Measurements from ENCODE around the gene RPL13.

Gene RPL13

DNA sequence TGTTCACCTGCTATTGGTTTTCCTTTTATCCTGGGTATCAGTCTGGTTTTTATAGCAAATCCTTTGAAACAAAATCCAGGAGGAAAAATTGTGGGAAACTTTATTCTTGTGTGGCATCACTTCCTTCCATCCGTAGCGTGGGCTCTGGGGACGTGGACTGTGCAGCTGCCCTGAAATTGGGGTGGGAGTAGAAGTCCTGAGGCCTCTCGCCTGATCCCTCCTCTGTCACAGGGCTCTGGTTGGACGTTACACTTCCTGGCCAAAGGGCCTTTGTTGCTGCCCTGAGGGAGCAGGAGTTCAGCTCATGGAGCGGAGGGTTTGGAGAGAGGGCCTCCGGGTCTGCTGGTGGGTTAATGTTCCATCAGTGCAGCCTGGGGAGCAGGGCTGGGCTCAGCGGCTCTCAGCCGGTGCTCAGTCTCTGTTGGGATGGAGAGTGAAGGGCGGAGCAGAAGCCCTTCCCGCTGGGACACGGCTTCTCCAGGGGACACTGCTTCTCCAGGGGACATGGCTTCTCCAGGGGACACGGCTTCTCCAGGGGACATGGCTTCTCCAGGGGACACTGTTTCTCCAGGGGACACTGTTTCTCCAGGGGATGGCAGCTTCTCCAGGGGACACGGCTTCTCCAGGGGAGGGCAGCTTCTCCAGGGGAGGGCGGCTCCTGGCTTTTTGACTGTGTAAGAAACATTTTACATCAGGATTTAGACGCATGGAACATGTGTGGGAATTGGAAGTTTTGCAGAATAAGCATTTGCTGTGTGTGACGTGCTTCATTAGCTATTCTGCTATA is 15.2 kb upstream of the RPL13 start:
- DNase-seq = no peak

GRCh38 chr16:89545831-89546574 is 14.5 kb upstream of the RPL13 start:
- DNase-seq = no peak

DNA sequence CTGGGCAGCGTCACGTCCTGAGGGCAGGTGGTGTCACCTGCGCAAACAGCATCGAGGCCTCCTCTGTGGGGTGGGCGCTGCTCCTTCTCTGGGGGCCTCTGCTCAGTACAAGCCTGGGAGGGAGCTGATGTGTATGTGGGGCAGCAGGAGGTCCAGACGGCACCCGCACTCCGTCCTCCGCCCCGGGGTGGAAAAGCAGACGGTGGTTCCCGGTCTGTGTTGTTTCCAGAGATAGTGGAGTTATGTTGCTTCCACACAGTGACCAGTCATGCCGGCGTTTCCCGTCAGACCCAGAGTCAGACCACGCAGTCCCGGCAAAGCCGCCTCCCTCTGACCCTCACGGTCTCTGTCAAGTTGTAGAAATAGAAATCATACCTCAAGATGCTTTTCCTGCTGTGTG is 13.7 kb upstream of the RPL13 start:
- no peak for DNase-seq

- DNase-seq = no peak
Measured at GRCh38 chr16:89547291-89547690, 13.2 kb upstream of the RPL13 start.

DNA sequence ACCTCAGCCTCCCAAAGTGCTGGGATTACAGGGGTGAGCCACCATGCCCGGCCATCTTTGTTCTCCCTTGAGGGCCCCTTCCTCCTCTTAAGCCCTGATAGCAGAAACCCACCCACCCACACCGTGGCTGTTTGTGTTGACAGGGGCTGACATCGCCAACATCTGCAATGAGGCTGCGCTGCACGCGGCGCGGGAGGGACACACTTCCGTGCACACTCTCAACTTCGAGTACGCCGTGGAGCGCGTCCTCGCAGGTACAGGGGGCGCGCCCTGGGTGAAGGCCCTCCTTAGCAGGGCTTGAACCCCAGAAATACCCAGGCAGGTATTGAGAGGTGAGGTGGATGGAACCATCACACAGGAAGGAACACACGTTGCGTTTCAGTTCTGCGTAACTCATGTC is 12.6 kb upstream of the RPL13 start:
- no peak for DNase-seq

- DNase-seq = peak in 1 of 5 experiments; percentile 22
Measured at GRCh38 chr16:89548344-89549006, 12.0 kb upstream of the RPL13 start.

- peak in 1 of 5 experiments; percentile 59 for DNase-seq
Measured at GRCh38 chr16:89549007-89549700, 11.3 kb upstream of the RPL13 start.

DNA sequence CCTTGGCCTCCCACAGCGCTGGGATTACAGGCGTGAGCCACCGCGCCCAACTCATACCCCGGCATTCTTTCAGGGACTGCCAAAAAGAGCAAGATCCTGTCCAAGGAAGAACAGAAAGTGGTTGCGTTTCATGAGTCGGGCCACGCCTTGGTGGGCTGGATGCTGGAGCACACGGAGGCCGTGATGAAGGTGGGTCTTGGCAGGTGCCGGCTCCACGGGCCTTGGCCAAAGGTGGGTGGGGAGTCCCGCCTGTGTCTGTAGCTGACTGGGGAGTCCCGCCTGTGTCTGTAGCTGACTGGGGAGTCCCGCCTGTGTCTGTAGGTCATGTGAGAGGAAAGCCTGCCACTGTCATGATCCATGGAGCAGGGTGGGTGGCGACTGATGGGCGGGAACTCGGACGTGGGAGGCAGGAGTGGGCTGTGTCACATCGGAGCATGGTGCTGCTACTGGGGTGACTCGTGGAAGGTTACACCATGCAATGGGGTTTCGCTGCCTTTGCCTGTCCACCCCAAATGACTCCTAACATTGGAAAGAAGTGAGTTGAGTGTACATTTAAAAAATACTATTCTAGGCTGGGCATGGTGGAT is 10.0 kb upstream of the RPL13 start:
- no peak for DNase-seq

- DNase-seq = no peak
Measured at GRCh38 chr16:89552329-89552728, 8.2 kb upstream of the RPL13 start.

DNA sequence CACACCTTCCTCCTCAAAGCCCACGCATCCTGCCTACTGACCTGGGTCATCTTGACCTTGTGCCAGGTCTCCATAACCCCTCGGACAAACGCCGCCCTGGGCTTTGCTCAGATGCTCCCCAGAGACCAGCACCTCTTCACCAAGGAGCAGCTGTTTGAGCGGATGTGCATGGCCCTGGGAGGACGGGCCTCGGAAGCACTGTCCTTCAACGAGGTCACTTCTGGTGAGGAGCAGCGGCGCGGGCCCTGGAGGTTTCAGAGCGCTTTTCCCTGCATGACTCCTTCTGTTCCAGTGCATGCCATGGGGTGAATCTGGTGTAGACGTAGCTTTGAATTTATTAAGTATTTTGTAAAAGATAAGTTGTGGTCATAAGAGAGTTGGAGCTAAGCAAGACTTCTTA is 7.6 kb upstream of the RPL13 start:
- DNase-seq = no peak

DNA sequence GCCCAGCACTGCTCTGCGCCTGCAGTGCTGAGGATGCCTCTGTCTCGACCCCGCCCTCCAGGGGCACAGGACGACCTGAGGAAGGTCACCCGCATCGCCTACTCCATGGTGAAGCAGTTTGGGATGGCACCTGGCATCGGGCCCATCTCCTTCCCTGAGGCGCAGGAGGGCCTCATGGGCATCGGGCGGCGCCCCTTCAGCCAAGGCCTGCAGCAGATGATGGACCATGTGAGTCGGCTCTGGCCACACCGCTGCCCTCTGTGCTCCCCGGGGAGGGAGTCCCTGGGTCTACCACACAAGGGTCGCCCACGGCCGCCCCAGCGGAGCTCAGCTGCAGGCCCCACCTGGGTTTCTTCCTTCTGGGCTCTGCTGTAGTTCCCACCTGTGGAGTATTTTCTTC is 6.7 kb upstream of the RPL13 start:
- DNase-seq = no peak

- no peak for DNase-seq
Measured at GRCh38 chr16:89554343-89554742, 6.1 kb upstream of the RPL13 start.

DNA sequence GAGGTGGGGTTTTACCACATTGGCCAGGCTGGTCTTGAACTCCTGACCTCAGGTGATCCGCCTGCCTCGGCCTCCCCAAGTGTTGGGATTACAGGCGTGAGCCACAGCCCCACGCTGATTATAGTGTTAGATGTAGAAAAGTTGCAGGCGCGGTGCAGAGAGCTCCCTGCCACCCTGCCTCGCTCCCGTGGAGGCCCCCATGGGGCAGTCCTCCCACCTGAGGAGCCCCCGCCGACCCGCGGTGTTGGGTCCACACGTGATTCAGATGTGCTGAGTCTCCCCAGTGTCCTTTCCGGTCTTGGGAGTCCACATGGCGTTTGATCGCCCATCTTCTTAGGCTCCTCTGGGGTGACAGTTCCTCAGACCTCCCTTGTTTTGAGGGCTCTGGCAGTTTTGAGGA is 5.2 kb upstream of the RPL13 start:
- no peak for DNase-seq

GRCh38 chr16:89555780-89556179 is 4.7 kb upstream of the RPL13 start:
- DNase-seq = no peak

DNA sequence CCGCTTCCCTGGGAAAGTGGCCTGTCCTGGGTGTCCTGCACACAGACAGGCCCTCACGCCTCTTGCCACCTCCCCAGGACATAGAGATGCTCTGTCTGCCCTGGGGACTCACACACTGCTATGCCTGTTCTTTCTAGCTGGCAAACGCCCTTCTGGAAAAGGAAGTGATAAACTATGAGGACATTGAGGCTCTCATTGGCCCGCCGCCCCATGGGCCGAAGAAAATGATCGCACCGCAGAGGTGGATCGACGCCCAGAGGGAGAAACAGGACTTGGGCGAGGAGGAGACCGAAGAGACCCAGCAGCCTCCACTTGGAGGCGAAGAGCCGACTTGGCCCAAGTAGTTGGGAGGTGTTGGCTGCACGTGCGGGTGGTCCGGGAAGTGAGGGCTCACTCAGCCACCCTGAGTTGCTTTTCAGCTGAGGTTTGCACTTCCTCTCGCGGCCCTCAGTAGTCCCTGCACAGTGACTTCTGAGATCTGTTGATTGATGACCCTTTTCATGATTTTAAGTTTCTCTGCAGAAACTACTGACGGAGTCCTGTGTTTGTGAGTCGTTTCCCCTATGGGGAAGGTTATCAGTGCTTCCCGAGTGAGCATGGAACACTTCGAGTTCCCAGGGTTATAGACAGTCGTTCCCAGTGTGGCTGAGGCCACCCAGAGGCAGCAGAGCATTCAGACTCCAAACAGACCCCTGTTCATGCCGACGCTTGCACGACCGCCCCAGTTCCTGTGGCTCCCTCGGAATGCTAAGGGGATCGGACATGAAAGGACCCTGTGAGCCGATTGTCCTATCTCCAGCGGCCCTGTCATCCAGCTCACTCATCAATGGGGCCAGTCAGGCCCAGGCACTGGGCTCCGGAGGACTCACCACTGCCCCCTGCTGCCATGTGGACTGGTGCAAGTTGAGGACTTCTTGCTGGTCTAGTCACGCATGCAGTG is 3.5 kb upstream of the RPL13 start:
- DNase-seq = peak; percentile 37 to 85 (median 64)

- no peak for DNase-seq
Measured at GRCh38 chr16:89557690-89558490, 2.6 kb upstream of the RPL13 start.

- DNase-seq = peak in 1 of 5 experiments; percentile 49
Measured at GRCh38 chr16:89561142-89561883, 831 bp downstream of the RPL13 start.

DNA sequence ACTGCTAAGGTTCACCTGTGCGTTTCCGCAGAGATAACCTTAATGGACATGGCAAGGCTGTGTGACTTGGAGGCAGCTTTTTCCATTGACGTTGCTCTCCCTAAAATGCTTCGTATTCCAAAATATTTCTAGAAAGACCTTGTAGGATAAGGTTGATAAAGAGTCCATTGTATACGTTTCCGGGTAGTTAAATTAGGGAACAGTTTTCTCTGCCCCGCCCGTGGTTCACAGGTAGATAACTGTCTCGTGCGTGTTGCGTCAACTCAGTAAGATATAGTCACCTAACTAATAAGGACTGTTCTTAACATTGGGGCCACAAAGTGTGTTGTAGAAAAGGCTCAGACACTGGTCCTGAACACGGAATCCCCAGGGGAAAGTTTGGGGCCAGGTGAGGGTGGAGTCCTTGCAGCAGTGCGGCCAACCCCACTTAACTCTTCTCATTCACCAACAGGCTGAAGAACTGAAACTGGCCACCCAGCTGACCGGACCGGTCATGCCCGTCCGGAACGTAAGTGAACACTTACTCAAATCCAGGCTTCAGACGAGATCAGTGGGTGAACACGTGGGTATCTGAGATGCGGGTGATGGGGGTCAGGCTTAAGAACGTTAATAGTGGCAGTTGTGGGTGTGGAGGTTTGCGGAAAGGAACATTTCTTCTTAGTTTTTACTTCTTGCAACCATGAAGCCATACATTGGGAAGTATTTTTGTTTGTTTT is 1.6 kb downstream of the RPL13 start:
- DNase-seq = peak in 1 of 5 experiments; percentile 24

GRCh38 chr16:89562939-89563338 is 2.5 kb downstream of the RPL13 start:
- DNase-seq = peak in 1 of 5 experiments; percentile 39
